ENCODE data around the gene IL21R.

Gene IL21R

GRCh38 chr16:27401768-27402568 is at the start of gene IL21R:
IL21R (plus strand) TSS chr16:27402174; CDS start chr16:27430072, 27,898 bp downstream.
- DNase-seq (ENCODE audit: low spot score), result peak; percentile 82

GRCh38 chr16:27353853-27354252 is 48.1 kb upstream of the IL21R start:
- no peak for DNase-seq (ENCODE audit: low spot score)

- peak; percentile 42 for DNase-seq (ENCODE audit: low spot score)
Observed at GRCh38 chr16:27355610-27356009, 46.4 kb upstream of the IL21R start.

- no peak for DNase-seq (ENCODE audit: low spot score)
Observed at GRCh38 chr16:27356794-27357193, 45.2 kb upstream of the IL21R start.

- DNase-seq (ENCODE audit: low spot score), result no peak
Observed at GRCh38 chr16:27359051-27359450, 42.9 kb upstream of the IL21R start.

- DNase-seq (ENCODE audit: low spot score), result no peak
Observed at GRCh38 chr16:27359615-27360014, 42.4 kb upstream of the IL21R start.

DNA sequence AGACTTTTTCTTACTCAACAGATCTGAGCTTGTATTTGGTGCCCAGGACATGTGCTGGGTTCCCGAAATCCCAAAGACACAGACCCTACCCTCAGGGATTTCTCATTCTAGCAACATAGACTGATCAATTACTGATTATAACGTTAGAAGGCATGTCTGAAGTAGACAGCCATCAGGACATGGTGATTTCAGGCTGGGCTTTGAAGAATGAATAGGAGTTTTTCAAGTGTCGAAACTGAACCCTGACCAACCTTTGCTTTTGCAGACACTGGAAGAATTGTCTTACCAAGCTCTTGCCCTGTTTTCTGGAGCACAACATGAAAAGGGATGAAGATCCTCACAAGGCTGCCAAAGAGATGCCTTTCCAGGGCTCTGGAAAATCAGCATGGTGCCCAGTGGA is 40.0 kb upstream of the IL21R start:
- DNase-seq (ENCODE audit: low spot score), result no peak

GRCh38 chr16:27362570-27363245 is 39.3 kb upstream of the IL21R start:
- DNase-seq (ENCODE audit: low spot score), result no peak

DNA sequence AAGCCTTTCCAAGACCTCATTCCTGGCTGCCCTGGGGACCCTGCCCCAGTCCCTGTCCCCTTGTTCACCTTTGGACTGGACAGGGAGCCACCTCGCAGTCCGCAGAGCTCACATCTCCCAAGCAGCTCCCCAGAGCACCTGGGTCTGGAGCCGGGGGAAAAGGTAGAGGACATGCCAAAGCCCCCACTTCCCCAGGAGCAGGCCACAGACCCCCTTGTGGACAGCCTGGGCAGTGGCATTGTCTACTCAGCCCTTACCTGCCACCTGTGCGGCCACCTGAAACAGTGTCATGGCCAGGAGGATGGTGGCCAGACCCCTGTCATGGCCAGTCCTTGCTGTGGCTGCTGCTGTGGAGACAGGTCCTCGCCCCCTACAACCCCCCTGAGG is 38.7 kb upstream of the IL21R start:
- DNase-seq (ENCODE audit: low spot score), result no peak

GRCh38 chr16:27363797-27364196 is 38.2 kb upstream of the IL21R start:
- DNase-seq (ENCODE audit: low spot score), result no peak

GRCh38 chr16:27364493-27365141 is 37.4 kb upstream of the IL21R start:
- DNase-seq (ENCODE audit: low spot score), result no peak

DNA sequence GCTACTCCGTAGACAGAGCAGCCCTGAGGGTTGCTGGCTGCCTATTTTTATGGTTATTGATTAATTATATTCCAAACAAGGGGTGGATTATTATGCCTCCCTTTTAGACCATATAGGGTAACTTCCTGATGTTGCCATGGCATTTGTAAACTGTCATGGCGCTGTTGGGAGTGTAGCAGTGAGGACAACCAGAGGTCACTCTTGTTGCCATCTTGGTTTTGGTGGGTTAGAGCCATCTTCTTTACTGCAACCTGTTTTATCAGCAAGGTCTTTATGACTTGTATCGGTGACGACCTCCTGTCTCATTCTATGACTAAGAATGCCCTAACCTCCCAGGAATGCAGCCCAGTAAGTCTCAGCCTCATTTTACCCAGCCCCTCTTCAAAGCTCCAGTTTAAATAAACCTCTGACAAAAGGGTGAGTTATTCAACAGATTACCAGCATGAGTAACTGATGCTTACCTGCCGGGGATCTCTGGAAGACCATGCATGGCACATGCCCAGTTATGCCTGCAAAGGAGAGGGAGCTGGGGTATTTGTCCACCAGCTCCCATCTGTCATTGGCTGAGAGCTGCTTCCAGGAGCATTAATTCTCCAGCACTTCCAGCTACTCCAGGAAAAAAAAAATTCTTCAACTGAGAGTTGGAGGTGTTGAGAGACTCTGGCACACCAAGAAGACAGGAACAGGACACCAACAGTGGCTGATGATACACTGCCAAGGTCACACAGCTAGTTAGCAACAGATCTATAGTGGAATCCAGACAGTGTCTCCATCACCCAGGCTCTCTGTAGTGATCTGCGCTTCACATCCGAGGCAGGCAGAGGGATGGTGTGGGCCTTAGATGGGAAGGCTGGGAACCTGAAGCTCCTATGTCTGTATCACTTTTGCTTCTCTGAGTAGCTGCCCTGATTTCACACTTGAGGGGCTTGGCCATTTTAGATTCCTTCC is 36.6 kb upstream of the IL21R start:
- no peak for DNase-seq (ENCODE audit: low spot score)

DNA sequence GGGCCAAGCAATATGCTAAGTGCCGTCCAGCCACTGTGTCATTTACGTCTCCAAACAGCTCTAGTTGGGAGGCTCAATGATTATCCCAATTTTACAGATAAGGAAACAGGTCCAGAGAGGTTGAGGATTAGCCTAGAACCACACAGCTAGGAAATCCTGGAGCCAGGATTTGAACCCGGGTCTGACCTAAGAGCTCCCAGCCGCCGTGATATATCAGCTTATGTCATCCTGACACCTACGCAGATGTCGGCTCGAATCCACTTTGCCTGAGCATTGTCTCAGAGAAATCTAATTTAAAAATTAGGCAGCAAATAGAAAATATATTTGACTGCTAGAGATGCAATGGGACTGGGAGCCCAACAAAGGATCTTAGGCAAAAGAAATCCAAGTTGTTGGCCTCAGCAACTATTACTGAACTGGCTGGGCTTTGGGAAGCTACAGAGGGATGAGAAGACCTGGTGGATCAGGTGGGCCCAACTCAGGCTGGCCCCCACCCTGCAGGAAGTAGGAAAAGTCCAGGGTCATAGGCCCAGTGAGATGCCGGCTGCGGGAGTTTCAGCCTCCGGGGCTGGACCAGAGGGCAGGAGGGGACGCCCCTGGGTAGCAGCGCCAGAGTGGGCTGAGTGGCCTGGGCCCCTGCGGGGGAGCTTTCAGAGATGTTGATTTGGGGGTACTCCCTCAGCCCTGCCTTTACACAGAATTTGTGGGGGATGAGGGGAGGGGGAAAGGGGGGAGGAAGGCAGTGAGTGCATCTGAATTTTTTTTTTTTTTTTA is 35.1 kb upstream of the IL21R start:
- DNase-seq (ENCODE audit: low spot score), result no peak

GRCh38 chr16:27367461-27368357 is 34.3 kb upstream of the IL21R start:
- DNase-seq (ENCODE audit: low spot score), result peak; percentile 95

- DNase-seq (ENCODE audit: low spot score), result no peak
Observed at GRCh38 chr16:27368358-27368722, 33.6 kb upstream of the IL21R start.

- DNase-seq (ENCODE audit: low spot score), result peak; percentile 24
Observed at GRCh38 chr16:27369806-27370205, 32.2 kb upstream of the IL21R start.

DNA sequence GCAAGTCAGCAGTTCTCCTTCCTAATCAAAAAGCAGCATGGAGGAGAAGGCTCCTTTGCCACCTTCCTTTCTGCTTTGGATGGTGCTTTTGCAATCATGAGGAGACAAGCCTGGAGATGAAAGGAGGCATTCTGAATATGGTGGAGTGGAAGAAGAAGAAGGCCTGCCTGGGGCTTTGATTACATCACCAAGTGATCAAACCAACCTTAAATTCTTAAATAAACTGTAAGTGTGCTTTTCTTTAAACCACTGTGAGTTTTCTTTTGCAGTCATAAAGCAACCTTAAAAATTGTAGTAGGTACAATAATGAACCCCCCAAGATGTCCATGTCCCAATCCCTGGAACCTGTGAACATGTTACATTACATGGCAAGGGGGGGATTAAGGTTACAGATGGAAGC is 31.7 kb upstream of the IL21R start:
- DNase-seq (ENCODE audit: low spot score), result no peak

- DNase-seq (ENCODE audit: low spot score), result no peak
Observed at GRCh38 chr16:27373312-27373711, 28.7 kb upstream of the IL21R start.

GRCh38 chr16:27374221-27374803 is 27.7 kb upstream of the IL21R start:
- DNase-seq (ENCODE audit: low spot score), result no peak
